Muscle of arm (tissue), 12 donors: ENCODE results near the gene MTX1. TPM values are rescaled to one million over a fixed set of nuclear protein-coding genes. Genes with fewer than 3 reads are reported as not detected.
A peak's percentile ranks its signal among the peaks of the same experiment; 100 is the strongest.
"Not testable (repeated sequence)": the region's sequence is repeated elsewhere in the genome, so short reads cannot be mapped to it uniquely, and the experiment has no call there.

Experiments used
- DNase-seq: peaks from one replicate; pipeline ENCODE4 v3.0.0-alpha.2; 2013
- polyA plus RNA-seq, 12 donors: library from polyadenylated mRNA; unstranded; fragments of 120-200 nt; gene quantifications; one replicate each; pipeline ENCODE4 v1.2.1, GENCODE V29; 2013; ENCODE audit not compliant: insufficient read length in 12 of 12

Gene MTX1
- polyA plus RNA-seq, 12 donors, result 12.7 to 23.0 (median 19.0) TPM; not detected in 1

DNA sequence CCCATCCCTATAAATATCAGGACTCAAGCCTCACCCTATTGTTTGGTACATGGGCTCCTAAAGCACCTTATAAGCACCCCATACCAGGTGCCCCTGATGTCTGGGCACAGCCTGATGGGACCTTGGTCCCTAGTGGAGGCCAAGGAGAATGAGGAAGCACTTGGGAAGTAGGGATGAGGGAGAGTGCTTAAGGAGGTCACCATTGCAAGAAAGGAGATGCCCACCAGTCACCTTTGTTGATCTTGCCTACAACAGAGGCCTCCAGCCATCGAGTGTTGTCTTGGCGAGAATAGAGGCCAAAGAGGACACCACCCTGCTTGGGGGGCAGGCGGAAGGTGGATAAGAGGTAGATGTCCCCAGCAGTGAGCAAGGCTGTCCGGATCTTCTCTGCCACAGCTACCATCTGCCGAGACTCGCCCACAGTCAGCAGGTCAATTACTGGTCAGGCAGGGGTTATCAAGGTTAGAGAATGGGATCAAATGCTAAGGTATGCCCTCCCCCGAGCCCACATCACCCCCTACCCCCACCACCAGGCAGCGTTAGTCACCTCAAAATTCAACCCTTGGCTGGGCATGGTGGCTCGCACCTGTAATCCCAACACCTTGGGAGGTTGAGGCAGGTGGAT, 2.4 kb upstream of the MTX1 start:
- DNase-seq, result no peak

DNA sequence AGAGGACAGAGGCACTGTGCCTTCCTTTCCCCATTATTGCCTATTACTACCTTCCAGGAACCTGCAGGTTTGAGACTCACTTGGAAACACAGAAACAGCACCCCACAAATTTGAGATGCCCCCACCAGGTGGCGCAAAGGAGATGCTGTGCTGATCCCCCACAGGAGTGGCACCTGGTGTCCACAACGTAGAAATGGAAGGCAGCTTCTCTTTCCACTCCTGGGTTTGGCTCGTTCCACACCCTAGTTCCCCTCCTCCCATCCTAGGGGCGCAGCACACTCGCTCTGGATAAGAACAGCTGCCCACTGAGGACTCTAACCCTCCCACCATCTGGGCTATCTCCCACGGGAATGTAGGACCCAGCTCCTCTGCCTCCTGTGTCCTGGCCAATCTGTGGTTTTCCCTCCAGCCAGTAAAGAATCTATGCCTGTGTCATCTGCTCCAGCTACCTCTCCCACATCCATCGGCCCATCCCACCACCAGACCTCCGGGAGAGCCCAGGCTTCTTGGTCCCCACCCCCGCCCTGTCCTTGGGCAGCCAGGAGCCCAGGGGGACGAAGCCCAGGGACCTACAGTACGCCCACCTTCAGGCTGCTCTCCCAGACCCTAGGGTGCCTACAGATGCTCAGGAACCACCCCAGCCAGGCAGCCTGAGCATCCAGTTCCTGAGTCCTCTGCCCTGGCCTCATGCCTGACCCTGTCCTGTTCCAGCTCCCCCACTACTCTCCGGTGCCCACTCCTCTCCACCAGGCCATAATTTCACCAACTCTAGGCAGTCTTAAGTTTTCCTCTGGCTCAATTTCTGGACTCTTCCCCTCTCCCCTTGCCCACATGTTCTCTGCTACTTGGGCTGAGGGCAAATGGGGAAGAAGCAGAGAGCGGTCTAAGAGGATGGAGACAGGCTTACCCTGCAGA, 1.3 kb upstream of the MTX1 start:
- DNase-seq, result peak; percentile 85

DNA sequence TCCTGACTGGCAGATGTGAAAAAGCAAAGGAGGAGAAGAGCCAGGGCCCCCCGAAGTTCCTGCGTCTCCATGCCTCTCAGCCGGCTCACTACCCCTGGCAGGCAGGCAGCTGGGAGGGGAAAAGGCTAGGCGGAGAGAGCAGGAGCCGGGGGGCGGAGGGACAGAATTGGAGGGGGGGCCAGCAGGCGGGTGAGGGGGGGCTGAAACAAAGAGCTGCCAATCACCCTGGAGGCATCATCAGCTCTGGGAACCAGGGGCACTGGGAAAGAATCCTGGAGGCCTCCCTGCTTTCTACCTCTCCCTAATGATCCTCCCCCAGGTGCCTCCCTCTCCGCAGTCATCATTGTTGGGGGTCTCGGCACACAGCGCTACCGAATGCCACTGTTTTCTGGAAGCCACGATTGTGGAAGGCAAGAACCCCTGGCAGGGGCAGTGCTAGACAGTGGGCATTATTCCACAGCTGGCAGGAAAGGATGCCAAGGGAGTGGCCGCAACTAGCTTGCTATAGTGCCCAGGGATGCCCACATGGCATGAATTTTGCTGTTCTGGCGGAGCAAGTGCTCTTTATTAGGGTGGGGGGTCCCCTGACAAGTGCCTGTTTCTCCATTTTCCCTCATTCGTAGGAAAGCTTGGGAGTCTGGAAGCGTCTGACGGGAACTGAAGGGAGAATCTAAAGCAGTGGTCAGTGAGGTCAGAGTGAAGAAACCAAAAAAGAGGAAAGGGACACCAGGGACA, 522 bp upstream of the MTX1 start, which contains the start of gene THBS3:
Gene THBS3, minus strand, starts transcription at position 92 of the 735 bp plus-strand sequence. Its CDS starts 21 bp downstream, at position 71.
- peak; percentile 77 for DNase-seq

DNA sequence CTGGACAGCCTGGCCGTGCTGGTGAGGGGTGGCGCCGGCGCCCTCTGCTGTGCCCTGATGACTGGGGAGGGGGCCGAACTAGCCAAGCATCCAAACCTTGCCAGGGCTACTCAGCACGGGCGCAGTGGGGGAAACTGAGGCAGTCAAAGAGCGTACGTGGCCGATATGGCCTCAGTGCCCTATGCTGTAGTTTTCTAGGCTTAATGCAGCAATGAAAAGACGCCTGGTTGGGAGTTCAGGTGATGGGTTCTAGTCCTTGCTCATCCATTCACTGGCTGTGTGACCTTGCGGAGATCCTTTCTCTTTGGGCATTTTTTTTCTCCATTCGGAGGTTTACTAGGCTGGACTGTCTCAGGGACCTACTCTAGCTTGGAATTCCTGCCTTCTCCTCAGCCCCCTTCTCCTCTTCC, 822 bp downstream of the MTX1 start:
- no peak for DNase-seq

DNA sequence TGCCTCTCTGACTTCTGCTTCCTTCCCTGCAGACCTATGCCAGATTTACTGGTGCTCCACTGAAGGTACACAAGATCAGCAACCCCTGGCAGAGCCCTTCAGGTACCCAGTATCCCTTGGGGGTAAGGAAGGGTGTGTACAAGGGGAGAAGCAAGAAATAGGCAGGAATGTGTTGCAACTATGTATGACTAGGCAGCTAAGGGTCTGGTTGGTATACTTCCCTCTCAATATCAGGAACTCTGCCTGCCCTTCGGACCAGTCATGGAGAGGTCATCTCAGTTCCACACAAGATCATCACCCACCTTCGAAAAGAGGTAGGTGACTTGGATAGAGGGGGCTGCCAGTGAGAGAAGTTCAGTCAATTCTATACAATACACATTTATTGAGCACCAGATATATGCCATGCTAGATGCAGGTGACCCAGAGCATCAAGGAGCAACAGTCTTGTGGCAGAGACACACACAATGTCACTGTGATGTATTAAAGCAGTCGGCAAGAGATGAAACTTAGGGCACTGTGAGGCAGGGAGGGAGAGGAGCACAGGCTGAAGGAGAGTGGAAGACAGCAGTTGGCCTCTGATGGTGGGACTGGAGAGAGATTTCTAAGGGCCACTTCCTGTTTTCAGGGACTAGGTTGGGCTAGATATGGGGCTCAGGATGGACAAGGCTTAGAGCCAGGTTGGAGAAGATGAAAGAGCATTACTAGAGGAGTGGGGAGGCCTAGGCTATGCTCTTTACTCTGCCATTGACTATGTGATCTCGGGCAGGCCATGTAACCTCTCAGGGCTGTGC, 2.0 kb downstream of the MTX1 start:
- DNase-seq, result no peak

DNA sequence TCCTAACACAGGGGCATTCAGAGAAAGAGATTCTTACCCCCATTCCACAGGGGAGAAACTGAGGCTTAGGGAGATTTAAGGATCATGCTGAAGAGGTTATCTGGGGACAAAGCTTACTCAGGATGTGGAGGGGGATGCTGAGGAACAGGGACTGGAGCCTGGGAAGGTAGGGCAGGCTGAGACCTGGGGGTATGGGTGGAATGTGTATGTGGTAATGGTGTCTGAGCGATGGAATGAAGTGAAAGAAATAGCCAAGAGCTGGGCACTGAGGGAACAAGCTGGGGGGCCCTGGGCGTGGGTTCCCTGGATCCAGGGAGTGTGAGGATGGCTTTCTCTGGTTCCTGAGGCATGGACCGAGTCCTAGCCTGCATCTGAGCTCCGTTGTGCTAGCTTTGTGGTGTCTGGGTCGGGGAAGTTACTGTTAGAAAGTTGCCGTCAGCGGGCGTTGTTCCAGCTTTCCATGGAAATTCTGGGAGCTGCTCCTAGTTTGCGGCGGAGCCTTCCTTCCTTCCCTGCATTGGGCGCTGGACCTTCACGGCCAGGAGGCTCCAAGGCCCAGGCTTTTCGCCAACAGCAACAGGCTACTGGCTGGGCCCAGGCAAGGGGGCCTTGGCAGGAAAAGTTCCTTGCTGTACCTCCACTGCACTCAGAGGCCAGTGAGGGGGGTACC, 3.0 kb downstream of the MTX1 start:
- DNase-seq, result peak; percentile 80

DNA sequence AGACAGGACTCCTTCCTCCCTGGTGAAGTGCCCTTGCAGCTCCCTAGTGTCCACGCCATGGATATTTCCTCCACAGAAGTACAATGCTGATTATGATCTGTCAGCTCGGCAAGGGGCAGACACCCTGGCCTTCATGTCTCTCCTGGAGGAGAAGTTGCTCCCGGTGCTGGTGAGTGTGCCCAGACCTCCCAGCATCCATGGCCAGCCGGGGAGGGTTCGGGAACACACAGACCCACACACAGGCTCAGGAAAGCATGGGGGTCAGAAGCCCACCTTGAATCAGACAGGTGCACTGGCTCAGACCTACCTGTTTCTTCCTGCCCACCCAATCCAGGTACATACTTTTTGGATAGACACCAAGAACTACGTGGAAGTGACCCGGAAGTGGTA, 3.6 kb downstream of the MTX1 start:
- not testable (repeated sequence) for DNase-seq

DNA sequence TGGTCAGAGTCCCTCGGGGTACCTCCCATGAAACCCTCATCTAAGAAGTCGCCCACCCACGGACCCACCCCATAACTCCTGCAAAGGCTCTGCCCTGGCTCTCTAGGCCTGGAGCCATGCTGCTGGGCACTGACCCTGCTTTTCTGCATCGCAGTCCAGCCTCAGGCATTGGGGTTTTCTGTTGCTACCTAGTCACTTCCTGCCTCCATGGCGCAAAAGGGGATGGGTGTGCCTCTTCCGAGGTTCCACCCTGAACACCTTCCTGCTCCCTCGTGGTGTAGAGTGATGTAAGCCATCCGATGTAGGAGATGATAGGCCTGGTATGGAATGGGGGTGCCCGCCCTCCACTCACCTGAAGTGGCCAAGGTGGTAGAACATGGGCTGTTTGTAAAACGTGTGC, 6.2 kb downstream of the MTX1 start:
- not testable (repeated sequence) for DNase-seq

DNA sequence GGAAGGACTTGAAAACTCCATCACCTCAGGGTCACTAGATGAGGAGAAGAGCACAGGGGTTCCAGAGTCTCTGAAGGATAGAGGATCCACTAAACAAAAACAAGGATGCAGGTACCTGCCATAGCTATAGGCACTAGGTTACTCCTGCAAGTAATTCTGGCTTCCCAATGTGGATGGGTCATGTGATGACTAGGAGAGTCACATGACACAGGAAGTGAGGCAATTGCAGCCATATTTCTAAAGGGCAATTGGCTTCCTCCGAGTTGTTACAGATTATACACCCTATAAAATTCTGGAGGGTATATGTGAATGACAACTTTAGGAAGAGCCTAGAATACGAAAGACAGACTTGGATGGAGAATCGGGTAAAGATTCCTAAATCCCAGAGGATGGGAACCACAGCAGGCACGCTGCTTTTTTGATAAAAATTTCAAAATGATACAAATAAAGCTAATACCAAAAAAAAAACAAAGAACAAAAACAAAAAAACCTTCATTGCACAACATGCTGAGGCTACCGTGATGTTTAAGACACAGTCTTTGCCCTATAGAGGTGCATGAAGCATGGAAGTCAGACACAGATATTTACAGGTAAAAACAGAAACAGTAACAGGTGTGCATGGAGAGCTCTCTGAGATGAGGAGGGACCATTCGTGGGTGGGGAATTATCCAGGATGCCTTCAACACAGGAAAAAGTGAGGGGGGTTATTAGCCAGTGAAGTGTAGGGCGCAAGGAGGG, 10.5 kb downstream of the MTX1 start:
- no peak for DNase-seq

DNA sequence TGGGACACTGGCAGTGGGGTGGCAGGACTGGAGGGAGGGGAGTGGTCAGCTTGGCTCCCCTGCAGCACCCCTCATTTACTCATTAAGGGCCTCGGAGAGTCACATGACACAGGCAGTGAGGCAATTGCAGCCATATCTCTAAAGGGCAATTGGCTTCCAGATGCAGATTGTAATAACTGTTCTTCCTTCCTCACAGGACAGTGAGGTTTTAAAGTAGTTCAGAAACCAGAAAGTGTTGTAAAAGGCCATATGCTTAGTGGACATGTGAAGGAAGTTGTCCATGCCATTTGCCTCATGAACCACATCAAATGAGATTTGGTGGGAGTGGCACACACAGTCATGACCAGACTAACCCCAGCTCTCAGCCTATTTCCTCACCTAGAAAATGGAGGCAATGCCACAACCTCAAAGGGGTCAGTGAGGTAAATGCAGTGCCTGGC, 11.1 kb downstream of the MTX1 start:
- no peak for DNase-seq

DNA sequence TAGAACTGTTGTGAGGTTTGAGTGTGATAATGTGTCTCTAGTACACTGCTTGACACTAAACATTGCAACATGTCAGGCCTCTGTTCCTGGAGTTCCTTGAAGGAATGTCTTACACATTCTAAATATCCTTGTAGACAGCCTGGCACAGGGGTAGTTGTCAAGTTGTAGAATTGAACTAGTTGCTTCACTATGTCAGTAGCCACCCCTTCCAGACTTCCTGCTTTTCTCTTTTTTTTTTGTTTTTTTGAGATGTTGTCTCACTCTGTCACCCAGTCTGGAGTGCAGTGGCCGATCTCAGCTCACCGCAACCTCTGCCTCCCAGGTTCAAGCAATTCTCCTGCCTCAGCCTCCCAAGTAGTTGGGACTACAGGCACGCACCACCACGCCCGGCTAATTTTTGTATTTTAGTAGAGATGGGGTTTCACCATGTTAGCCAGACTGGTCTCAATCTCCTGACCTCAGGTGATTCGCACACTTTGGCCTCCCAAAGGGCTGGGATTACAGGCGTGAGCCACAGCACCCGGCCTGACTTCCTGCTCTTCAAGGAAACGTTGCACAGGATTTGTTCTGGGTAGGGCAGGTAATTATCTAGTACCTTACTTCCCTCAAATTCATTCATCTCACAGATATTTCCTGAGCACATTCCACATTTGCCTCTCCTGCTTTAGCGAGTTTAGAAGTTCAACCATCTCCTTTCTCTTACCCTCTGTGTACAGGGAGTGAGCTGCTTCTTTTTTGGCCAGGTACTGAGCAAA, 11.9 kb downstream of the MTX1 start:
- DNase-seq, result not testable (repeated sequence)

DNA sequence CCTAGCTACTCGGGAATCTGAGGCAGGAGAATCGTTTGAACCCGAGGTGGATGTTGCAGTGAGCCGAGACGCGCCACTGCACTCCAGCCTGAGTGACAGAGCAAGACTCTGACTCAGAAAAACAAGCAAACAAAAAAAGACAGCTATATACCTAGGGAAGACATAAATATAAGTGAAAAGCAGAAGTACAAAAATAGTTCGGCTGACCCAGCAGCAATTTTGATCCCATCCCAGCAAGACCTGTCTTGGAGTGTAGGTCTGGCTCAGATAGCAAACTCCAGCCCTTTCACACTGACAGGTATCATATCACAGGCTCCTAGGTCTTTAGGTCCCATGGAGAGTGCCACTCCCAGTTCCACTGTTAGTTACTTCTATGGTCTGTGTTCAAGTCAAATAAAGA, 14.6 kb downstream of the MTX1 start:
- DNase-seq, result no peak

DNA sequence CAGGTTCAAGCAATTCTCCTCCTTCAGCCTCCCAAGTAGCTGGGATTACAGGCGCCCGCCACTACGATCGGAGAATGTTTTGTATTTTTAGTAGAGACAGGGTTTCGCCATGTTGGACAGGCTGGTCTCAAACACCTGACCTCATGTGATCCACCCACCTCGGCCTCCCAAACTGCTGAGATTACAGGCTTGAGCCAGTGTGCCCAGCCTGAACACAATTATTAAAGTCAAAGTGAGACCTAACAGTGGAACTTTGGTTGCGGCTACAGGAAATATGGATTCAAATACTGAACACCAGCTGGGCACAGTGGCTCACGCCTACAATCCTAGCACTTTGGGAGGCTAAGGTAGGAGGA, 16.9 kb downstream of the MTX1 start:
- not testable (repeated sequence) for DNase-seq

DNA sequence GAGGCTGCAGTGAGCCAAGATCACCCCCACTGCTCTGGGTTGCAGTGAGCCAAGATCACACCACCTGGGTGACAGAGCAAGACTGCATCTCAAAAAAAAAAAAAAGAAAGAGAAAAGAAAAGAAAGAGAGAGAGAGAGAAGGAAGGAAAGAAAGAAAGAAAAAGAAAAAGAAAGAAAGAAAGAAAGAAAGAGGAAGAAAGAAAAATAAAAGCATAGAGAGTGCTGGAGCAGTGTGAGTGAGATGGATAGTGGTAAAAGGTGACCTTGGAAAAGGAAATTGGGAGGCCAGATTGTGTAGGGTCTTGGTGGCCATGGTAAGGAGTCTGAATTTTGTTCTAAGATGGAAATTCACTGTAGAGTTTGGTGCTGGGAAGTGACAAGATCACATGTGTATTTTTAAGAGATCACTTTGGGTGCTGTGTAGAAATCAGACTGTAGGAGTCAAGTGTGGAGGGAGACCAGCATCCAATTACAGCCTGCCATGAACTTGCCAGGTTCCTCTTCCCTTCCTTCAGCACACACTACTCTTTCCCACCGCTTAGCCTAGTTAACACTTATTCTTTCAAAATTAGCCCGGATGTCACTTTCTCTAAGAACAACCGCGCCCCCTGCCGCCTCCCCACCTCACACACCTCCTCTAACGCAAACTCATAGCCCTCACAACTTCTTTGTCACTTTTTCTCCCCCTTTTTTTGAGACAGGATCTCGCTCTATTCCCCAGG, 17.9 kb downstream of the MTX1 start:
- peak; percentile 78 for DNase-seq

DNA sequence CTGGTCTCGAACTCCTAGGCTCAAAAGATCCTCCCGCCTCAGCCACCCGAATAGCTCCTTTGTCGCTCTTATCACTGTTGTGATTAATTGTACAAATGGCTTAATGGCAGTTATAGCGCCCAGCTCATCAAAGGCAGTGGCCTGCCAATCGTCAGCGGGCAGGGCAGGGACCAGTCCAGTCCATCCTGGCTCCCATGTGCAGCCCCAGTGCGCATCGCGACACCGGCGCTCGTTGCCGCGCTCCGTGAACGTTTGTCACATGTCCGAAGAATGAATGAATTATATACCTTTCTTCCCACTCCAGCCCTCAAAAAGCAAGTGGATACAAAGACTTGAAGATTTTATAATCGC, 18.4 kb downstream of the MTX1 start:
- no peak for DNase-seq

DNA sequence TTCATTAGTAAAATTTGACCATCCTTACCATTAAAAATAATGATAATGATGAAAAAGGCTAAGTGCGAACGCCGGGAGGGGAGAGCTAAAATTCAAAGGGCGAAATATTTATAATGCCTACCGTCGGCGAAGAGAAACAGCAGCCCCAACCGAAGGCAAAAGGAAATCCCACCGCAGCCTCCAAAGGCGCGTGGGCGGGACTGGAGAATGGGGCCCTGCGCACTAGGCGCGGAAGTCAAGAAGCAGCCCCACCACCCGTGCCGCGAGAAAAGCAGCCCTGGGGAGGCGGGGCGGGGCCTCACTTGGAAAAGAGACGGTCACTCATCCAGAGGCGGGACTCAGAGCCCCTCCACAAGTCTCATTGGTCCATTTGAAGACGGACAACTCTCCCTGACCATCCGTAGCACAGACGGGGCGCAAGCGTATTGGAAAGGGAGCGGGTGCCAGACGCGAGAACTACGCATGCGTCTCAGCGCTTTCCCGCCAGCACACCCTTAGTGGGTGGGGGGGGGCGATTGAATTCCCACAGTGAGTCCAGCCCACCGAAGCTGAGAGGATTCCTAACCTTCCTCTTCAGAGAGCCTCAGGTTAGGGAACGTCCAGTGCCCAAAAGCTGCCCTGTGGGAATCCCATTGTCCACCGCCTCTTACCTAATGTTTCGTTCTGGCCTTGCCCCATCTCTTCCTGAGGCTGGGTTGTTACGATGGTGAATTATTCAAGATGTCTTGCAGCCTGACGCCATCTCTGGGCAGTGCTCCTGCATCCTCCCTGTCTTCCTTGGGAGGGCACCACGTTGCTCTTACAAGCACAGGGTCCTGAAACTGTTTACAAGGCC, 19.0 kb downstream of the MTX1 start:
- DNase-seq, result peak; percentile 99

DNA sequence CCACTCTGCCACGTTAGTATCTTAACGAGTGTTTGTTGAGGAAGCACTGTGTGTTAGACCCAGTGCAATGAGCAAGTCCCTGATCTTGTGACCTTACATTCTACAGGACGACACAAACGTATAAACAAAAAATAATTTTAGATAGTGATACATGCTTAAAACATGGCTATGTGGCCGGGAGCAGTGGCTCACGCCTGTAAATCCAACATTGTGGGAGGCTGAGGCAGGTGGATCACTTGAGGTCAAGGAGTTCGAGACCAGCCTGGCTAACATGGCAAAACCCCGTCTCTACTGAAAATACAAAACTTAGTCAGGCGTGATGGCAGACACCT, 19.6 kb downstream of the MTX1 start:
- no peak for DNase-seq

DNA sequence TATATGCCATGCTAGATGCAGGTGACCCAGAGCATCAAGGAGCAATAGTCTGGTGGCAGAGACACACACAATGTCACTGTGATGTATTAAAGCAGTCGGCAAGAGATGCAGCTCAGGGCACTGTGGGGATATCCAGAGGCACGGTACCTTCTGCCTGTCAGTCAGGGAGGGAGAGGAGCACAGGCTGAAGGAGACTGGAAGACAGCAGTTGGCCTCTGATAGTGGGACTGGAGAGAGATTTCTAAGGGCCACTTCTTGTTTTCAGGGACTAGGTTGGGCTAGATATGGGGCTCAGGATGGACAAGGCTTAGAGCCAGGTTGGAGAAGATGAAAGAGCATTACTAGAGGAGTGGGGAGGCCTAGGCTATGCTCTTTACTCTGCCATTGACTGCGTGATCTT, 22.8 kb downstream of the MTX1 start:
- DNase-seq, result not testable (repeated sequence)
